Stimulated activated CD4-positive, alpha-beta T cell treated with anti-CD3 and anti-CD28 coated beads, Interleukin-1b, Interleukin-23, amount 100 ng/mL, for 1 hour (primary cell): ENCODE measurements around the gene SF3B3.

Experiments
- DNase-seq, 2 donors: peaks; one replicate each; pipeline ENCODE4 v3.0.0-alpha.2; 2020; ENCODE audit warnings: low read depth in 2 of 2

Gene SF3B3

GRCh38 chr16:70523743-70524398 lies at the start of gene SF3B3:
SF3B3 (plus strand) TSS chr16:70523816; CDS start chr16:70526657, 2,841 bp downstream.
- peak; percentile 41 to 44 for DNase-seq

- DNase-seq: no peak
Observed at GRCh38 chr16:70474320-70475053, 49.1 kb upstream of the SF3B3 start.

- DNase-seq: no peak
Observed at GRCh38 chr16:70475054-70475871, 48.4 kb upstream of the SF3B3 start.

- no peak for DNase-seq
Observed at GRCh38 chr16:70476272-70477020, 47.2 kb upstream of the SF3B3 start.

DNA sequence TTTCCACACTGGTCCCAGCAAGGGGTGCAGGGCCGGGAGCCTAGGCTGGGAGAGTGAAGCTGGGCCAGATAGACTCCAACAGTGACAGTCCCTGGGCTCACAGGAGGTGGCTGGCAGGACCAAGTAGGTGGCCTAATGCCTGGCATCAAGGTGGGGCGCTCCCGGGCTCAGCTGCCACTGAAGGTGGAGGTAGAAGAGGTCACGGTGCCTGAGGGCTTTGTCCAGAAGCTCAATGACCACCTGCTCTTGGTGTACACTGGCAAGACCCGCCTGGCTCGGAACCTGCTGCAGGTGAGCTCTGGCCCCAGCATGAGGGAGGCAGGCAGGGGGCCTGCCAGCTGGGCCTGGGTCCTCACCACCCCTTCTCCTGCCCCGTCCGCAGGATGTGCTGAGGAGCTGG lies 45.4 kb upstream of the SF3B3 start:
- no peak for DNase-seq

DNA sequence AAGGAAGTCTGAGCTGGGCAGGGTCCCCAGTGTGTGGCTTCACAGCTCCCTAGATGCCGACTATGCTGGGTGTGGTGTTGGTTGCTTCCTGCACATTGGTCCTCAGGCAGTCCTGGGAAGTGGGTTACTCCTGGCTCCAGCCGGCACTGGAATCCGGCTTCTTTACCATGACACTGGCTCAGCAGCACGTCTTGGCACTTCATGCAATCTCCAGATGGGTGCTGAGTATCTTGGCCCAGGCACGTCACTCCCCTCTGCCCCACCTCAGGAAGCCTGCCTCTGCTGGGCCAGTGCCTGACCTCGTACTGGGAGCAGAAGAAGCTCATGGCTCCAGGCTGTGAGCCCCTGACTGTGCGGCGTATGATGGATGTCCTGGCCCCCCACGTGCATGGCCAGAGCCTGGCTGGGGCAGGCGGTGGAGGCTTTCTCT lies 44.7 kb upstream of the SF3B3 start:
- DNase-seq: no peak

- no peak for DNase-seq
Observed at GRCh38 chr16:70480127-70481105, 43.2 kb upstream of the SF3B3 start.

- no peak for DNase-seq
Observed at GRCh38 chr16:70481929-70482536, 41.6 kb upstream of the SF3B3 start.

GRCh38 chr16:70482624-70483023 lies 41.0 kb upstream of the SF3B3 start:
- no peak for DNase-seq

GRCh38 chr16:70483426-70483825 lies 40.2 kb upstream of the SF3B3 start:
- no peak for DNase-seq

GRCh38 chr16:70484867-70485266 lies 38.7 kb upstream of the SF3B3 start:
- DNase-seq: no peak

- no peak for DNase-seq
Observed at GRCh38 chr16:70490261-70490660, 33.4 kb upstream of the SF3B3 start.

DNA sequence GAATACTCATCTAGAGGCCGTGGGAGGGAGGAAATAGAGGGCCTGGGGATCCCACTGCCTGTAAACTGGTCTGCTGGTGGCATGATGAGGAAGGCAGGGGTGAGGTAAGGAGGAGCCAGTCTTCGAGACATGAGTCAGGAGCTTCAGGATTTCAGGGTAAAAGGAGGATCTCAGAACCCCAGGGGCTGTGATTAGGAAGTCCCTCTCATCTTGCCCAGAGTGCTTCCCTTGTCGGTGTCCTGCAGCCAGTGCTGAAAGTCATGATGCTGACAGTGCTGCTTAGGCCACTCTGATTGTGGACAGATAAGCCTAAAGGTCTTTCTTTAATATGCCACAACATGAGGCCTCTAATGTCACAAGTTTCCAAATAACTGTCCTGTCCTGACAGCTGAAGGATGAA lies 29.8 kb upstream of the SF3B3 start:
- DNase-seq: no peak

DNA sequence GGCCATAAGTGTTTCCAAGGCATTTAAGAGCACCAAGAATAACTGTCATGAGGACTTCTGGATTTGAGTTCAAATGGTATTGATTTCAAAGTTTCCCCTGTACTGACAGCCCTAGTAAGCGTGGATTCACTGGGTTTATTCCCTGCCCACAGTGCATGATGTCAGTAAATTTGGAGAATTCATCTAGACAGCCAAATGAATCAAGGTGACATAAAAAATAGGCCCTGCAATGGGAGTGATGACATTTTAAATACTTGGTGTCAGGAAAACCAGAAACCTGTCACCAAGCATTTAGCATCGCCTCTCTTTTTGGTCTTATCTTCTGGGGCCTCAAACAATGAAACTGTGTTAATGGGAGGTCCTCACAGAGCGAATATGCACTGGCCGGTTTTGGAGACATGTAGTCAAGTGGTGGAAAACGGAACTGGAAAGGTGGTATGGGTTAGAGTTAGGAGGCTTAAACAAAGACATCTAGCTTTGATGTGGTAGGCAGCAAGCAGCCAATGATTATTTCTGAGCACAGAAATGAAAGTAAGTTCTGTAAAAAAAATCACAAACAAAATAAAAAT lies 29.3 kb upstream of the SF3B3 start:
- no peak for DNase-seq

- DNase-seq: no peak
Observed at GRCh38 chr16:70494777-70495176, 28.8 kb upstream of the SF3B3 start.

DNA sequence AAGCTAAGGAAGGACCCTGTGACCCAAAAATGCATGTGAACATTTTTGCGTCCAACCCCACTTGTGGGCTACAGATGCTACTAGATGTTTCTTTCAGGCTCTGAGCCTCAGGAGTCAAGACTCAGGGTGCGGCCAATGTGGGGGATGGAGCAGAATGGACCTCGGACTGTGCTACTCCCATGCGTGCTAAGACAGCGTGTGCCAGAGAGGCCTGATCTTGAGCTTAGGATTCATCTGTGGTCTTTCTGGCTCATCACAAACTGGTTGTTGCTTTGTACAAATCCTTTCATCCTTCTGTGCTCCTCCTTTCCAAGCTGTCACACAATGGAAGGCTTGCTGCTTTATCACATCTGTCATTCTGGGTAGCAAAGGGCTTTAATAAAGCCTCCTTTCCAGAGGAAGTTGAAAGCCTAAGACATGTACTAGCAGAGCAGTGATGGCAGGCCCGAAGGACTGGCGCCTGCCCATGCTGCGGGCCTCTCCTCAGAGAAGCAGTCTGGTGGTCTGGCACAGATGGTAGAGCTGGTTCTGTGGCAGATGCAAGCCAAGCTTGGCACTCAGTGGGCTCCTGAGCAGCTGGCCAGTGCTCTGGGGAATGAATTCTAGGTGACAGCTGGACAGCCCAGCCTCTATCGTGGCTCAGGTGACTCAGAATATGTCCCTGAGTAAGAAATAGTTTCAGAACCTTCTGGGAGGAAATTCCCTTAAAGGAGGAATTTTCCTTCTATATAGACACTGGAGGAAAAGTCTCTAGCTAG lies 28.0 kb upstream of the SF3B3 start:
- DNase-seq: no peak

GRCh38 chr16:70496513-70496912 lies 27.1 kb upstream of the SF3B3 start:
- DNase-seq: no peak

DNA sequence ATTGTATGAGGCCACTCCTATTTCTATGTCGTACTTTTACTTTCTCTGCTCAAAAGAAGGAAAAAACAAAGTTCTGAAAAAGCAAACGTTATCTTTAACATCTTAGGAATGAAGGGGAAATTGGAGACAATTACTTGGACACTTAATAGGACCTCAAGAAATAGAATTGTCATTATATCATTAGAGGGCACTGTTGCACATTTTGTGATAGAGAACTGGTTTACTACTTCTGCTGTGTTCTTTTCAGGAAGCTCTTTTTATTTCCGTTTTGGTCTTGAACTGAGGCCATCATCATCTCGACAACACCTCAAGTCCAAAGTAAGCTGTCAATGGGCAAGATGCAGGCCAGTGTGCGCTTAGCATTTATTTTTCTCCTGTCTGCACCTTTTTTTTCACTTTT lies 14.9 kb upstream of the SF3B3 start:
- no peak for DNase-seq

DNA sequence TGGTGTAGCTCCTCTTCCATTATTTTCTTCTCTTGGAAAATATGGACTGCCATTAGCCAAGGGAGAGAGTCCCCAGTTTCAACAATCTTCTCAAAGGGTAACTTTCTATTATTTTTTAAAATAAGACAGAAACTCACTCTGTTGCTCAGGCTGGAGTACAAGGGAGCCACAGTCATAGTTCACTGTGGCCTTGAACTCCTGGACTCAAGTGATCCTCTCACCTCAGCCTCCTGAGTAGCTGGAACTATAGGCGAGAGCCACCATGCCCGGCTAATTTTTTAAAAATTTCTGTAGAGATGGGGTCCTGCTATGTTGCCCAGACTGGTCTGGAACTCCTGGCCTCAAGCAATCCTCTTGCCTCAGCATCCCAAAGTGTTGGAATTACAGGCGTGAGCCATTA lies 13.4 kb upstream of the SF3B3 start:
- no peak for DNase-seq
